IMR-90 (cell line): Measurements from ENCODE around the gene SPEM1. TPM values are rescaled to one million over a fixed set of nuclear protein-coding genes. Genes with fewer than 3 reads are reported as not detected.
A peak's percentile ranks its signal among the peaks of the same experiment; 100 is the strongest.

ENCODE experiments used
- ATAC-seq: fragments of 200-7000 bp; cut with Tn5 transposase; 2 replicates; pipeline ENCODE4 v1.9.1; 2020; ENCODE audit warnings: low read depth, mild to moderate bottlenecking, moderate library complexity
- BruUV-seq: library from RNA; stranded (reverse); fragments of 400-500 nt; replicated peaks from 2 replicates; lab custom pipeline; 2021; lab: Mats Ljungman, UMichigan
- CTCF ChIA-PET: fragments of 300-600 bp; formaldehyde crosslinking; extraction: SDS; loops from one replicate; lab custom pipeline; 2021; ENCODE audit warnings: antibody characterized with exemption; lab: Yijun Ruan, JAX
- POLR2A ChIA-PET: fragments of 300-600 bp; sonication (Branson Sonifier 250); formaldehyde crosslinking; loops from one replicate; lab custom pipeline; 2022; ENCODE audit warnings: antibody characterized with exemption; ENCODE audit not compliant: unreplicated experiment; lab: Charles Lee
- DNase-seq: peaks from one replicate; pipeline ENCODE4 v3.0.0; 2013
- H2AFZ ChIP-seq: replicated peaks from 2 replicates; pipeline ENCODE3; 2013; ENCODE audit warnings: low read length, mild to moderate bottlenecking; ENCODE audit not compliant: poor library complexity
- H2AK5ac ChIP-seq: 2 replicates; pipeline ENCODE4 v1.6.1; 2013; ENCODE audit warnings: low read depth, low read length, inconsistent platforms
- H2AK9ac ChIP-seq: replicated peaks from 2 replicates; pipeline ENCODE3; 2013; ENCODE audit warnings: mild to moderate bottlenecking, low read depth, low read length, moderate library complexity; ENCODE audit not compliant: poor library complexity
- H2BK120ac ChIP-seq: 2 replicates; pipeline ENCODE4 v1.6.1; 2013; ENCODE audit warnings: low read depth, low read length, inconsistent platforms
- H2BK15ac ChIP-seq: 3 replicates; pipeline ENCODE4 v1.6.1; 2013; ENCODE audit warnings: low read depth, low read length, inconsistent platforms
- H2BK20ac ChIP-seq: 2 replicates; pipeline ENCODE4 v1.6.1; 2013; ENCODE audit warnings: low read depth, mild to moderate bottlenecking, inconsistent platforms, low read length, moderate library complexity
- H2BK5ac ChIP-seq: 2 replicates; pipeline ENCODE4 v1.6.1; 2013; ENCODE audit warnings: mild to moderate bottlenecking, low read depth, low read length, inconsistent platforms; ENCODE audit not compliant: poor library complexity, severe bottlenecking
- H3K14ac ChIP-seq: replicated peaks from 2 replicates; pipeline ENCODE4 v1.6.1; 2013; ENCODE audit warnings: low read depth, low read length, inconsistent platforms
- H3K18ac ChIP-seq: 2 replicates; pipeline ENCODE4 v1.6.1; 2013; ENCODE audit warnings: low read depth, low read length, control low read depth
- H3K23ac ChIP-seq: 2 replicates; pipeline ENCODE4 v1.6.1; 2013; ENCODE audit warnings: low read depth, low read length, inconsistent platforms
- H3K27ac ChIP-seq: 2 replicates; pipeline ENCODE4 v1.5.1; 2013; ENCODE audit warnings: mild to moderate bottlenecking, control low read depth, low read length; ENCODE audit not compliant: insufficient read depth
- H3K27me3 ChIP-seq: 2 replicates; pipeline ENCODE4 v1.6.1; 2013; ENCODE audit warnings: low read length; ENCODE audit not compliant: control insufficient read depth, insufficient read depth
- H3K36me3 ChIP-seq: 2 replicates; pipeline ENCODE4 v1.6.1; 2013; ENCODE audit warnings: low read length, mixed read lengths; ENCODE audit not compliant: control insufficient read depth, insufficient read depth
- H3K4ac ChIP-seq: 2 replicates; pipeline ENCODE4 v1.6.1; 2013; ENCODE audit warnings: low read depth, low read length, inconsistent platforms
- H3K4me1 ChIP-seq: 2 replicates; pipeline ENCODE4 v1.6.1; 2013; ENCODE audit warnings: low read length, mixed read lengths; ENCODE audit not compliant: control insufficient read depth, insufficient read depth
- H3K4me2 ChIP-seq: 2 replicates; pipeline ENCODE4 v1.6.1; 2013; ENCODE audit warnings: low read depth, mild to moderate bottlenecking, control low read depth, low read length, moderate library complexity
- H3K4me3 ChIP-seq: 2 replicates; pipeline ENCODE4 v1.5.1; 2013; ENCODE audit warnings: low read depth, mild to moderate bottlenecking, control low read depth, low read length, moderate library complexity; ENCODE audit not compliant: insufficient read depth
- H3K56ac ChIP-seq: 2 replicates; pipeline ENCODE4 v1.6.1; 2013; ENCODE audit warnings: low read length, inconsistent platforms; ENCODE audit not compliant: insufficient read depth; ENCODE audit errors: extremely low read depth
- H3K79me1 ChIP-seq, 2 experiments: 2 replicates each; pipeline ENCODE4 v1.6.1; 2013; ENCODE audit warnings: low read length in 2 of 2, inconsistent platforms in 1 of 2, low read depth in 1 of 2
- H3K9ac ChIP-seq: 2 replicates; pipeline ENCODE4 v1.6.1; 2013; ENCODE audit warnings: low read depth, low read length, control low read depth
- H3K9me1 ChIP-seq: 2 replicates; pipeline ENCODE4 v1.6.1; 2013; ENCODE audit warnings: low read length, inconsistent platforms; ENCODE audit not compliant: insufficient read depth
- H3K9me3 ChIP-seq: 2 replicates; pipeline ENCODE4 v1.6.1; 2013; ENCODE audit warnings: low read length; ENCODE audit not compliant: control insufficient read depth, insufficient read depth
- H4K20me1 ChIP-seq: 2 replicates; pipeline ENCODE4 v1.6.1; 2013; ENCODE audit warnings: low read length, inconsistent platforms; ENCODE audit not compliant: insufficient read depth
- H4K5ac ChIP-seq: 2 replicates; pipeline ENCODE4 v1.6.1; 2013; ENCODE audit warnings: mild to moderate bottlenecking, low read depth, low read length, control low read depth
- H4K8ac ChIP-seq, 2 experiments: 2 replicates each; pipeline ENCODE4 v1.6.1; 2013; ENCODE audit warnings: low read depth in 2 of 2, low read length in 2 of 2, control low read depth in 1 of 2, inconsistent platforms in 1 of 2
- H4K91ac ChIP-seq: 2 replicates; pipeline ENCODE4 v1.6.1; 2013; ENCODE audit warnings: low read depth, low read length, inconsistent platforms; ENCODE audit not compliant: insufficient read depth
- CHD1 ChIP-seq: IDR thresholded peaks from 2 replicates; pipeline ENCODE4 v1.6.1; 2012; ENCODE audit warnings: low read depth, low read length, improper control_type of control experiment
- ELK1 ChIP-seq: fragments of 150-350 bp; IDR thresholded peaks from 2 replicates; pipeline ENCODE4 v1.6.1; 2016; ENCODE audit warnings: low read depth, mild to moderate bottlenecking, low read length, moderate library complexity, borderline replicate concordance
- FOS ChIP-seq: fragments of 150-350 bp; IDR thresholded peaks from 2 replicates; pipeline ENCODE4 v1.6.1; 2016; ENCODE audit warnings: low read depth, low read length
- NFE2L2 ChIP-seq: fragments of 150-350 bp; IDR thresholded peaks from 2 replicates; pipeline ENCODE4 v1.6.1; 2016; ENCODE audit warnings: low read depth, mild to moderate bottlenecking, low read length
- POLR2A ChIP-seq: IDR thresholded peaks from 2 replicates; pipeline ENCODE4 v1.6.1; 2012; ENCODE audit warnings: mild to moderate bottlenecking, low read depth, low read length
- WGBS, 2 experiments: methylation state at CpG; one replicate each; pipeline versions ENCODE4 v1.1.5 to v1.1.7; 2013; ENCODE audit warnings: missing lambda C conversion rate in 2 of 2; ENCODE audit not compliant: insufficient read length in 1 of 2; ENCODE audit errors: extremely low coverage in 2 of 2; 5-methylcytosine and 5-hydroxymethylcytosine counted together
- dilution Hi-C: fragments of 300-500 bp; cut with HindIII; formaldehyde crosslinking; loops from one replicate; pipeline ENCODE4 v1.14.3; 2018; ENCODE audit warnings: low sequenced_read_pairs; ENCODE audit not compliant: unreplicated experiment
- in situ Hi-C: fragments of 300-500 bp; cut with MboI; formaldehyde crosslinking; loops from 3 replicates; pipeline ENCODE4 v1.14.3; 2019; ENCODE audit warnings: low sequenced_read_pairs, inconsistent platforms, mixed read lengths
- intact Hi-C: fragments of 100-400 bp; cut with micrococcal nuclease; formaldehyde crosslinking; loops from 2 replicates; pipeline ENCODE4 v1.10.0; 2022
- polyA plus RNA-seq, 3 experiments: library from polyadenylated mRNA; depleted of rRNA; stranded (reverse); fragments of >200 nt; gene quantifications; 2 replicates each; pipeline ENCODE4 v1.2.3, GENCODE V29; 2012; ENCODE audit warnings: low replicate concordance in 1 of 3
- total RNA-seq: library from RNA; depleted of rRNA; stranded (reverse); fragments of >200 nt; gene quantifications from 2 replicates; pipeline ENCODE4 v1.2.3, GENCODE V29; 2012

Gene SPEM1
- total and polyA plus RNA-seq, 2 of the 4 experiments (the other 2 are of a cell fraction): not detected

- Histone ChIP-seq H3K9me1 (0 out of 2 replicates have a peak, but pooled peaks cover 8% of the 10 kb centered on the region), H2BK5ac (peak overlapping the region; percentile 10), H3K27ac (no peak overlapping the region), H2AK5ac (peak overlapping the region; percentile 13; the same call in 1 of the 2 replicates), H3K9ac (no peak overlapping the region), H3K36me3 (no peaks in the 10 kb centered on the region), H3K23ac (no peak overlapping the region; the same call in 1 of the 2 replicates), H4K8ac (no peak overlapping the region), H4K91ac (peak overlapping the region; percentile 49; the same call in 1 of the 2 replicates), H2BK20ac (peak overlapping the region; percentile 33; the same call in 1 of the 2 replicates), H4K5ac (no peak overlapping the region), H3K4me3 (no peak overlapping the region), H3K27me3 (peaks cover 47% of the 10 kb centered on the region), H3K9me3 (no peaks in the 10 kb centered on the region), H2AFZ (no peak overlapping the region), H4K20me1 (0 out of 2 replicates have a peak, but pooled peaks cover 3% of the 10 kb centered on the region), H3K79me1 (no peaks in the 10 kb centered on the region), H2BK15ac (no peak overlapping the region), H3K14ac (no peak overlapping the region), H3K4me1 (peaks cover 22% of the 10 kb centered on the region), H3K4ac (no peak overlapping the region), H3K18ac (no peak overlapping the region), H3K4me2 (no peak overlapping the region), H2BK120ac (0 out of 2 replicates have a peak overlapping the region, but pooled peaks have one; percentile 40), H3K56ac (no peak overlapping the region), H2AK9ac (peak overlapping the region; percentile 33)
- WGBS, 2 experiments: 100% methylated on average over 1 of the region's 7 CpGs; no CpG with 5 or more reads in 1 of the 2 experiments
- intact Hi-C loops (no loop called here), dilution Hi-C loops (no loop called here), in situ Hi-C loops (no loop called here)
- ATAC-seq (no peak), DNase-seq (peak; percentile 75)
- TF ChIP-seq FOS: no peak
- no peak for TF ChIP-seq ELK1
- no peak for TF ChIP-seq POLR2A
- no peak for TF ChIP-seq NFE2L2
- TF ChIP-seq CHD1: no peak
- CTCF ChIA-PET: no interaction called here
- POLR2A ChIA-PET: interaction anchor here (0.7 kb wide), 1 partner anchor 34 kb away, joined by 3 read pairs; no protein-coding TSS in a partner anchor
- BruUV-seq: no TSS peak
These were observed 23.7 kb downstream of the SPEM1 start for GRCh38 chr17:7443499-7444485.
